Stomach (tissue), 9 donors: ENCODE data around the gene RGL2. TPM values are rescaled to one million over a fixed set of nuclear protein-coding genes. Genes with fewer than 3 reads are reported as not detected.

Source experiments
- DNase-seq, 2 donors: peaks; one replicate each; pipeline versions ENCODE4 v3.0.0 to v3.0.0-alpha.2; 2013 to 2019
- H3K27ac ChIP-seq, 5 donors: fragments of 200-600 bp in 4 of 5; sonication (generic) in 4 of 5; one replicate each; pipeline ENCODE4 v1.5.1; 2013 to 2019; ENCODE audit warnings: mild to moderate bottlenecking in 1 of 5, moderate library complexity in 1 of 5
- H3K27me3 ChIP-seq, 3 donors: fragments of 200-600 bp; sonication (generic); one replicate each; pipeline ENCODE4 v1.5.1; 2017 to 2019; ENCODE audit warnings: mixed run types in 1 of 3
- H3K36me3 ChIP-seq, 4 donors: fragments of 200-600 bp; sonication (generic); 1 replicate in 3 of 4; 2 replicates in 1 of 4; pipeline ENCODE4 v1.5.1; 2016 to 2019
- H3K4me1 ChIP-seq, 4 donors: fragments of 200-600 bp; sonication (generic); one replicate each; pipeline ENCODE4 v1.5.1; 2016 to 2019
- H3K4me3 ChIP-seq, 4 donors: fragments of 200-600 bp; sonication (generic) in 3 of 4; one replicate each; pipeline ENCODE4 v1.5.1; 2016 to 2019; ENCODE audit warnings: mild to moderate bottlenecking in 1 of 4
- H3K9me3 ChIP-seq, 4 donors: fragments of 200-600 bp; sonication (generic); one replicate each; pipeline ENCODE4 v1.5.1; 2016 to 2019
- CTCF ChIP-seq, 7 experiments: fragments of 450-650 bp in 4 of 7; fragments of 200-600 bp in 3 of 7; sonication (generic) in 3 of 7; IDR thresholded peaks; one replicate each; pipeline ENCODE4 v1.5.1; 2016 to 2019; ENCODE audit warnings: antibody characterized with exemption in 7 of 7, control low read depth in 2 of 7, mild to moderate bottlenecking in 1 of 7
- EP300 ChIP-seq: sonication (generic); formaldehyde crosslinking; IDR thresholded peaks from one replicate; pipeline ENCODE4 v1.6.1; 2017; ENCODE audit warnings: antibody characterized with exemption
- POLR2A ChIP-seq, 4 donors: fragments of 450-650 bp; IDR thresholded peaks; one replicate each; pipeline ENCODE4 v1.6.1; 2016; ENCODE audit warnings: antibody characterized with exemption in 4 of 4, control low read depth in 2 of 4, mild to moderate bottlenecking in 1 of 4, moderate library complexity in 1 of 4
- POLR2AphosphoS5 ChIP-seq, 3 donors: sonication (generic); formaldehyde crosslinking; IDR thresholded peaks; one replicate each; pipeline ENCODE4 v1.6.1; 2016; ENCODE audit warnings: antibody characterized with exemption in 3 of 3
- WGBS, 5 donors: extraction: QIAGEN DNeasy Blood & Tissue Kit in 3 of 5; methylation state at CpG; one replicate each; pipeline versions ENCODE4 v1.1.5 to v1.1.7; 2013 to 2018; 5-methylcytosine and 5-hydroxymethylcytosine counted together
- intact Hi-C: fragments of 100-400 bp; cut with DNase I; formaldehyde crosslinking; loops from one replicate; pipeline ENCODE4 v1.15.1; 2023; ENCODE audit warnings: low total_unique reads
- polyA plus RNA-seq, 3 donors: library from polyadenylated mRNA; stranded (reverse); fragments of 200-250 nt; gene quantifications; one replicate each; pipeline ENCODE4 v1.2.3, GENCODE V29; 2013
- total RNA-seq, 5 donors: library from RNA; depleted of rRNA; stranded (reverse); fragments of >200 nt; gene quantifications; one replicate each; pipeline versions ENCODE4 v1.1.0 to v1.2.3, GENCODE V29; 2014 to 2016
- donor health status: healthy with polysubstance abuse.
- donor health status: Bipolar disorder and iron deficiency.
- donor health status: healthy.

Gene RGL2
- total and polyA plus RNA-seq, 8 donors = 10.4 to 112 (median 48.5) TPM

DNA sequence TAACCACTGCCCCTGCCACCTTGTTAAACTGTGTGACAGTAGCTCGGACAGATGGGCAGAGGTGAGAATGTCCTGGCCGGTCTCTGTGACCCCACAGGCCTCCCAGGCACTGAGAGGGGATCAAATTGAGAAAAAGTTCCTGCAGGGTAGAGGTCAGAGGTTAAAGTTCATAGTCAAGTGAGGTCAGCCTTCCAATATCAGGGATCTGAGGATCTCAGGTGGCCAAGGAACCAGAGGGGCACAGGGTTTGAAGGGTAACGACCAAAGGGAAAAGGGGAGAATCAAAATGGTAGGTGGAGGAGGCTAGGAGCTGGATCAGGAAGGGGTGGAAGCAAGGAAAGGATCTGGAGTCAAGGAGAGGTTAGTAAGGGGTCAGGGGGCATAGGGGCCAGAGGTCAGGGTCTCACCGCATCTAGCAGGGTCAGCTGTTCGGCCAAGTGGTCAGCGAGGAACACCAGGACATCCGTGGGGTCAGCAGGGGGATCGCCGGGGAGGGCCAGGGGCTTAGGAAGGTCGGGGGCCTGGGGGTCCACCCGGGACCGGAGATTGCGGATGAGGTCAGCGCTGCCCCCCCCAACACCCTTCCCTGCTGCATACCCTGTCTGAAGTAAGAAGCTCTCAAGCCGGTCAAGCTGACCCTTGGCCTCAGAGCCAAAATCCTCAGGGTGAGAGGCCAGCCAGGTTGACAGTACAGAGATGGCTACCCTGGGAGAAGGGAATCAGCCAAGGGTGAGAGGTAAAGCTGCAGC, 2.9 kb downstream of the RGL2 start:
- TF ChIP-seq POLR2AphosphoS5 (IDR thresholded peaks at IDR 0.05) (no peak), CTCF (IDR thresholded peaks at IDR 0.05) (no peak), EP300 (no peak), POLR2A (IDR thresholded peaks at IDR 0.05) (no peak)
- H3K36me3 ChIP-seq = peaks cover 29 to 62% (median 58%) of the 10 kb centered on the region in 4 donors
- no peak overlapping the region for H3K4me3 ChIP-seq
- H3K27me3 ChIP-seq = no peaks in the 10 kb centered on the region
- peak overlapping the region in 2 of 5 donors; percentile 32 to 98 for H3K27ac ChIP-seq
- intact Hi-C loops = no loop called here
- no peaks in the 10 kb centered on the region for H3K9me3 ChIP-seq
- DNase-seq = no peak
- peaks cover 22 to 54% (median 44%) of the 10 kb centered on the region in 4 donors for H3K4me1 ChIP-seq
- WGBS, 5 donors = 81 to 88% (median 83%) methylated on average over 15 of the region's 15 CpGs

- 50 to 57% (median 52%) methylated on average over 10 of the region's 10 CpGs for WGBS, 5 donors
- no peak overlapping the region for H3K4me3 ChIP-seq
These were observed 4.5 kb downstream of the RGL2 start for GRCh38 chr6:33294086-33294823.

DNA sequence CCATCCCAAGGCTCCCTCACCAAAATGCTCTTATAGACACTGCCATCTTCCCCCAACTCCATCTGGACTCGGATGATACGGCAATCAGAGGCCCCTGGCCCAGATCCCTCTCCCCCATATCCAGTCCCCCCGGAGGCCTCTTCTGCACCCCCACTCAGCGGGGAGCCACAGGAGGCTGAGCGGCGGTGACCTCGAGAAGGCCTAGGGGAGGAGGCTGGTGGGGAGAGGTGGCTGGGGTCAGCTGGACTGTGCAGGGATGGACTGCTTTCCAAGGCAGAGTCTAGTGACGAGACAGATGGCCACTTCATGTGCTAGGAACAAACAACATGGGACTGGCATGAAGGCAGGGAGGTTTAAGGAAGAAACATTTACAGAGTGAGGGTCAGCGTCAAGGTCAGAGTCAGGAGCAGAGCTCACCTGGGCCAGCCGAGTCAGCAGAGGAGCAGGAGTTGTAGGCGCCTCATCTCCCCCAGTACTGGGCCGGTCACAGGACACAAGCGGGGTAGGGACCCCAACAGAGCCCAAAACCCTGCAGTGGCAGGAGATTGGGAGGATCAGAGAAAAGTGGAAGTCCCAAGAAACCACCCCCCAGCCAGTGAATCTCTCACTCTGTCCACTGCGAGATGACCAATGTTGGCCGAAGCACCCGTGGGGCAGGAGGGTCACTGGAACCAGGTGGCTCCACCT, 5.6 kb downstream of the RGL2 start:
- Histone ChIP-seq H3K36me3 (peaks cover 29 to 64% (median 59%) of the 10 kb centered on the region in 4 donors), H3K4me3 (no peak overlapping the region), H3K27ac (no peak overlapping the region), H3K4me1 (peaks cover 27 to 58% (median 47%) of the 10 kb centered on the region in 4 donors), H3K9me3 (no peaks in the 10 kb centered on the region), H3K27me3 (no peaks in the 10 kb centered on the region)
- DNase-seq = no peak
- no peak for TF ChIP-seq CTCF (IDR thresholded peaks at IDR 0.05)
- no peak for TF ChIP-seq POLR2AphosphoS5 (IDR thresholded peaks at IDR 0.05)
- TF ChIP-seq EP300 = no peak
- TF ChIP-seq POLR2A (IDR thresholded peaks at IDR 0.05) = no peak
- intact Hi-C loops = no loop called here
- 80 to 91% (median 83%) methylated on average over 11 to 16 of the region's 16 CpGs for WGBS, 5 donors

More at GRCh38 chr6:33294086-33294823, 4.5 kb downstream of the RGL2 start:
- H3K9me3 ChIP-seq = no peaks in the 10 kb centered on the region
- H3K36me3 ChIP-seq = peaks cover 29 to 64% (median 59%) of the 10 kb centered on the region in 4 donors
- no peak overlapping the region for H3K27ac ChIP-seq
- peaks cover 23 to 55% (median 45%) of the 10 kb centered on the region in 4 donors for H3K4me1 ChIP-seq
- no peak for TF ChIP-seq CTCF (IDR thresholded peaks at IDR 0.05)
- no peak for TF ChIP-seq EP300
- no peak for TF ChIP-seq POLR2A (IDR thresholded peaks at IDR 0.05)
- no peak for TF ChIP-seq POLR2AphosphoS5 (IDR thresholded peaks at IDR 0.05)
- H3K27me3 ChIP-seq = no peaks in the 10 kb centered on the region
- no peak for DNase-seq
- intact Hi-C loops = no loop called here

- H3K36me3 ChIP-seq = peaks cover 30 to 73% (median 70%) of the 10 kb centered on the region in 4 donors
- intact Hi-C loops = no loop called here
- H3K27me3 ChIP-seq = no peaks in the 10 kb centered on the region
- H3K9me3 ChIP-seq = no peaks in the 10 kb centered on the region
- peaks cover 20 to 45% (median 37%) of the 10 kb centered on the region in 4 donors for H3K4me1 ChIP-seq
- H3K4me3 ChIP-seq = peak overlapping the region; percentile 71 to 94 (median 79)
- WGBS, 5 donors = 64 to 76% (median 66%) methylated on average over 7 of the region's 7 CpGs
- no peak for TF ChIP-seq EP300
- no peak for TF ChIP-seq POLR2A (IDR thresholded peaks at IDR 0.05)
- TF ChIP-seq CTCF (IDR thresholded peaks at IDR 0.05) = no peak
- no peak for TF ChIP-seq POLR2AphosphoS5 (IDR thresholded peaks at IDR 0.05)
- DNase-seq = no peak
- peak overlapping the region in 2 of 5 donors; percentile 74 to 89 for H3K27ac ChIP-seq
These were observed 8.3 kb downstream of the RGL2 start for GRCh38 chr6:33290459-33290858.
